Anterior cingulate cortex (tissue), 58 donors: ENCODE measurements around the gene AGK.
A peak's percentile ranks its signal among the peaks of the same experiment; 100 is the strongest.
"Not testable (repeated sequence)": the region's sequence is repeated elsewhere in the genome, so short reads cannot be mapped to it uniquely, and the experiment has no call there.

ENCODE experiments used
- DNase-seq, 58 donors: peaks; one replicate each; lab custom pipeline; 2025; lab: John Stamatoyannopoulos, UW

The AGK gene

DNA sequence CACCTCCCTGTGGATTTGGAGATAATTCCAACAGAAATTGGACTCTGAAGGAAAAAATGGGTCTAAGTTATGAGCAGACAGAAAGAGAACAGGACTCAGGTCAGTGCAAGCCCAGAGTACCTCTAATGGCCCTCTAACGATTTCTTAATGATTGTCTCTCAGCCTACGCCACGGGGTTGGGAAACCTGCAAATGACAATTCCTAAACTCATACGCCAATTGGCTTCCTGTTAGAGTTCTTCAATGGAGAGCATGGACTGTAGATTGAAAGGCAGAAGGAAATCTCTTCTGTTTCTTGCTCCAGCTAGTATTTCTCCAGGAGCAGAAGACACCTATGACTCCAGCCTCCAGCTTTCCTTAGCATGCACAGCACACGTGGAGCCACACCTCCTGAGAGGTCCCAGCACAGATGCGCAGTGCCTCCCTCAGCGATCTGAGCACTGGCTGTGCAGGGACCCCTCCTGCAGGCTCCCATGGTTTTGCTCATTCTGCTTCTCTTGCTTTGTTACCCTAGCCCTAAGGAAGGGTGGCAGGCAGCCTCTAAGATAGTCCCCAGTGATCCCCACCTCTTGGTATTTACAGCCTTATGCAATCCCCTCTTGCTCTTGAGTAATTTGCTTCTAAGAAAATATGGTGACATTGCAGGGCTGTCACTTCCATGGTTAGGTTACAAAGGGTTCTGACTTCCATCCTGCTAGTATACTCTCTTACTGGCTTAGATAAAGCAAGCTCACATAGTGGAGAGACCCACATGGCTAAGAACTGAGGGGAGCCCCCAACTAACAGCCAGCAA is 120.7 kb downstream of the AGK start:
- DNase-seq, result no peak

DNA sequence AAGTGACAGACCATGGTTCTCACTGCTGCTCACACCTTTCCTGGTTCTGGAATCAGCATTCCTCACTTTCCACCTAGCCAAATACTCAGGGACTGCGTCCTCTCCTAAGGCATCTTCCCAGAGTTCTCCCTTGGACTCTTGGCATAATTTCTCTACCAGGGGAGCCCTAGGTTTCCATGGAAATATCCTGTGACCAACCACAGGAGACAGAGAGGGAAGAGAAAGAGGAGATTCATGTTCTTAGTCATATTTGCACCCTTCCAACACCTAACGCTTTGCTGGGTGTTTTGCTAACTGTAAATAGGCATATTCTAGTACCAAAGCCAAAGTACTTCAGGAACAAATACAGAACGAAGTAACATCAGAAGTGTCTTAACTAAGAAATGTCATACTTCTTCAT is 122.1 kb downstream of the AGK start:
- DNase-seq, result peak in 2 of 58 donors; percentile 39 to 56

DNA sequence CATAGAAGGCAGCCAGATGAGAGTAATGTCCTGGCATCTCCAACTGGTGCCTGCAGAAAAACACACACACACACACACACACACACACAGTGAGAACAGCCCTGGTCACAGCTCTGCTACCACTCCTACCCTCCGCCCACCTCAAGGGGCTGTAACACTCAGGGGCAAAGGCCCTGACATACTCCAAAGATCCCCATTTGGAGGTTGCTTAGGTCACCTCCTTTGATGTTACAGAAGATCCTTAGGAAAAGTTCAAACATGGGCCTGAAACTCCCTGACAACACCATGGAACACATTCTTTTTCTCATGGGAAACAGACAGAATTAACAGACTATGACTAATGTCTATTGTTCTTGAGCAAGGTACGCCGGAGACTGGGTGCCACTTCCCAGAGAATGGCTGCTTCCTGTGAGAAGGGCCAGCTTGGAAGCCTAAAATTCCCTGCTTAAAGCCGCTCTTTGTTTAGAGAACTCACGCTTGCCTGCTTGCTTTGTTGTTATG is 123.0 kb downstream of the AGK start:
- DNase-seq, result no peak

DNA sequence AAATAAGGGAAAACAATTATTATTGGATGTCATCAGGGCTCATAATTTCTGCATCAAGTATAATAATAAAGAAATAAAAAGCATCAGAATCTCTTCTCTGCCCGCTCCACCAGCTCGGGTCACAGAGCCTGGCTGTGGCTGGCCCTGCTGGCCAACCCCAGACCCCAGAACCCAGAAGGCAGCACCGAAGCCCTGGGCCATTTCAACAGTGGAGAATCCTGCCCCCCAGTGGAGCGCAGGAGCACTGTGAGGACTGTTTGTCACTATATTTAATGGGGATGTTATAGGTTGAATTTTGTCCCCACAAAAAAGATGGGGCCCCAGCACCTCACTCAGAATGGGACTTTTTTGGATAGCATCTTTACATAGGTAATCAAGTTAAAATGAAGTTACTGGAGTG is 123.5 kb downstream of the AGK start:
- DNase-seq, result peak in 7 of 58 donors; percentile 19 to 47 (median 29)

DNA sequence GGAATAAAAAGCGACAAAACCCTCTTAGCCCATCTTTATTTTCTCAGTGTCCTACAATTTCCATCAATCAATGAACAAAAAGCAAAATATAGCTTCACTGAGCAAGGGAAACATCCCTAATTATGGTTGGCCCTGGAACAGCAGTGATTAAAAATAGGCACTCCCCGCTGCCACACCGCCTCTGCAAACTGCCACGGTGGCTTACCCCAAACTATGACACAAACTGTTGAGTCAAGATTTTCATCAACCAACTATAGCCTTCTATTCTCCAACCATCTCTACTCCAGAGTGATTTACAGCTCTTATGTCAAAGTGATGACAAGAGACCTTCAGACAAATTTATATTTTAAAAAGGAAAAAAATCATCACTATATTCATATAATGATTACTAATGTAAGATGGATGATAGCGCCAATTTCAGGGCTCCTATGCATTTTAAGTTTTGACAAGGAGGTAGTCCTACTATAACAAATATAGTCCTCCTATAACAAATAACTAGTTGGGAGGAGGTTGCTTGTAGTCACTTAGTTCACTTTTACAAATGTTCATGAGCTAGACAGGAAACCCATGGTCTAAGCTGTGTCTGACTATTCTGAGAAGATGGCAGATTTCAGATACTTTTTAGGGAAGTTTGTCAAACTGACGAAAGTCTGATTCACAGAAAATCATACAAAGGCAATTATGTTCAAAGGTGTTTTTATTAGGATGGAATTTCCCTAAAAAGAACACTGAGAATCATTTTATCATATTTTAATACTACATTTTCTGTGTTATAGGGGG is 124.4 kb downstream of the AGK start:
- peak in 2 of 58 donors; percentile 11 to 17 for DNase-seq

DNA sequence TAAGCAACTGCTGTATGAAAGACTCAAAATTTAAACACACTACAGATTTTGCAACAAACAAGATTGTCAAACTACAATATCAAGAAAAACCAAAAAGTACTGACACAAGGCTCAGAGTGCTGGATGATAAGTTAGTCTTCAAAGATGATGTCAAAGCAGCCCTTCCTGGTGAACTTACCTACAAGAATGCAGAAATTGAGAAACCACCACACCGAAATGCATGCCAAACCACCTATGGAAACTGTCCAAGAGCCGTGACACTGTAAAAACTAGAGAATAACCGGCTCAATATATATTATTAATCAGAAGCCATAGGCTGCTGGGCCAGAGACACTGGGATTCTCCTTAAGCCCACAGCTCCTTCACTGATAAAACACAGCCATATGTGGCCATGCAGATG is 125.4 kb downstream of the AGK start:
- DNase-seq, result no peak

DNA sequence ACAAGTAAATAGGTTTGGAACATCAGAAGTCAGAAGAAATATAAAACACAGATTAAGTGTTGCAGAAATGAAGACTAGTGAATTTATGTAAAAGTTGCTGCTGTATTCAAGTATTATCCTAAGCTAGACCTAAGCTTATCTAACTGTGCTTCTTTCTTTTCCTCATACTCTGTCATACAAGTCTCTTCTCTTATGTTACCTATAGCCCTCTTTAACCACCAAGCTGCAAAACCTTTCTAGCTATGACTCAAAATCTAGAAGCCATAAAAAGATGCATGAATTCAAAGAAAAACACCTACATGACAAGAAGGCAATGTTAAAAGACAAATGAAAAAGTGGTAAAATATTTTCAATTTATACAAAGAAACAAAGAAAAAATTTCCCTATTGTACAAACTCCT is 127.8 kb downstream of the AGK start:
- no peak for DNase-seq

DNA sequence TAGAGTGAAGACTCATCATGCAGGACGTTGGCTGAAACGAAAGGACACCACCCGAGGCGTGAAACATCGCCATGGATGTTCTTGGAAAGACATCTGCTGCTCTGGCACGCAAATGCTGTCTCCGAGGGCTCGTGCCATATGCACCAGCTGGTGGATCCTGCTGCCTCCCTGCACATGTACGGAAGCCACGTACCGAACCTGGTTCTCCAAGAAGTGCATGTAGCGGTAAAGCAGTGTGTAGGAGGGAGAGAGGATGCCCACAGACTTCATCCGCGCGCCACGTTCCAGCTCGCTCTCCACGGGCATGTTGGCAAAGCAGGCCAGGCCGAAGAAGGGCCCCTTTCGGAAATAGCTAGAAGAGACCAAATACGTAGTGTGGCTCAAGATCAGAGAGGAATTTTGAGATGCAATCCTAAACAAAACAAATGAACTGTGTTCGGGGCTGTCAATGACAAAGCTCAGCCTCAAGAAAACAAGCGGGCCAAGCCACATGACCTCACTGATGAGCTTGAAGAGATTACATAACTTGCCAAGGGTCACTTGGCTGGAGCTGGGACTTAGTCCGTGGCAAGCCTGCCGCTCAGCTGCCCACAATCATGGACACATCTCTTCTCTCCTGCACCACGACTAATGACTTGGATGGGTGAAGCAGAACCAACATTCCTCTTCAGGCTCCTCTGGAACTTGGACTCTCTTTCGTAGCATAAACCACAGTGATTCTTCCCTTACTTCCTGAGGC is 134.2 kb downstream of the AGK start:
- DNase-seq, result peak in 45 of 58 donors; percentile 25 to 90 (median 60)

DNA sequence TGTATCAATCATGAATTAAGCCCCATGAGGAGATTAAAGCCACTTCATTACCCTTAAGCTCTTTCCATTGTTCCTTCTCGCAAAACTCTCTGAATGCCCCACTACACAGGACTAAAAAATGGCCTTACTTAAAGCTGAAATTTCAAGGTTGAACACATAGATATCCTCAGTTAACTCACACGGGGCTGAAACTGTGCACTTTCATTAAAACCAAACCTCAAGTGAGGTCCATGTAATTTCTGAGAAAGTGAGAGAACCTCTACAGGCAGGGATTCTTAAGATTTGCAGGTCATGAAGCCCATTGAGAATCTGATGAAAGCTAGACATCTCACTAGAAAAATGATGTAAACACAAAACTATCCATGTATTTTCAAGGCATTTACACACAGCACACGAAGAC is 134.9 kb downstream of the AGK start:
- DNase-seq, result no peak

DNA sequence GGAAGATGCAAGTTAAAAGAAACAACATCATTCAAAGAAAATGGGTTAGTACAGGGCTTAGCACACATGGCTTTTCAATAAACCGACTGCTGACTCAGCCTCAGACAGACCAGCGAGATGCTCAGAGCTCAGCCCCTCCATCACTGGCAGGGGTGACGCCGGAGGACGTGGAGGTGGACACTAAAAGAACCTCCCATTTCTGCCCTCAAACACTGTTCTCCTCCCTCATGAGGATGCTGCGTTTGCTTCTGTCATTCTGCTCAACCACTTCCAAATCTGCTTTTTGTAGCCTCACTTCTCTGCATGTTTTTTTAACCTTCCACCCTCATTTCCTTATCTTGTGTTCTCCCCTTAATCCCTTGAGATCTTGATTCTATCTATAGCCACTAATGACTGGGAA is 135.5 kb downstream of the AGK start:
- DNase-seq, result no peak

DNA sequence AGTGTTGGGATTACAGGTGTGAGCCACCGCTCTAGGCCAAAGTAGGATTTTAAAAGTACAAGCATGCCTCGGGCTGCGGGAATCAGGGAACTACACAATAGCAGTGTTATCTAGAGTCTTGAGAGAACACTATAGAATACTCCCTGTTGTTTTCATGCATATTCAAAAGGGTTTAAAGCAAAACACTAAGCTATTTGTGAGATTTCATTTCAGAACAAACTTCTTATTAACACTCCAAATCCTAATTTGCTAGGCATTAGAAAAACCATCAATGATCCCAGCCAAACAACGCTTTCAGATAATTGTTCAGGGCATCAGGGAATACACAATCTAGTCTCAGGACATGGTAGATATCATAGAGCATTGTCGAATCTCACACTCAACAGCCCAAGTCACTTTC is 136.8 kb downstream of the AGK start:
- peak in 1 of 58 donors; percentile 5 for DNase-seq

DNA sequence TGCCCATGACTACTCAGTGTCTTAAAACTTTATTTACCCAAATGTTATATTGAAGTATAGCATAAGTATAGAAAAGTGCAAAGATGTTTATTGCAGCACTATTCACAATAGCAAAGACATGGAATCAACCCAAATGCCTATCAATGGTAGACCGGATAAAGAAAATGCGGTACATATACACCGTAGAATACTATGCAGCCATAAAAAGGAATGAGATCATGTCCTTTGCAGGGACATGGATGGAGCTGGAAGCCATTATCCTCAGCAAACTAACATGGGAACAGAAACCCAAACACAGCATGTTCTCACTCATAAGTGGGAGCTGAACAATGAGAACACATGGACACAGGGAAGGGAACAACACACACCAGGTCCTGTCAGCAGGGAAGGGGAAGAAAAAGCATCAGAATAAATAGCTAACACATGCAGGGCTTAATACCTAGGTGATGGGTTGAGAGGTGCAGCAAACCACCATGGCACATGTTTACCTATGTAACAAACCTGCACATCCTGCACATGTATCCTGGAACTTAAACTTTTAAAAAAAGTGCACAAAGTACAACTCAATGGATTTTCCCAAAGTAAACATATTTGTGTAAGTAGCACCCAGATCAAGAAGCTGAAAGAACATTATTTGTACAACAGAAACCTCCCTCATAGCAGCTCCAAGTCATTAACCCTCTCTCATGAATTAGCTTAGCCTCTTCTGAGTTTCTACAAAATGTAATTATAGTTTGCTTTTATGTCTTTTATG is 138.0 kb downstream of the AGK start:
- DNase-seq, result not testable (repeated sequence)

DNA sequence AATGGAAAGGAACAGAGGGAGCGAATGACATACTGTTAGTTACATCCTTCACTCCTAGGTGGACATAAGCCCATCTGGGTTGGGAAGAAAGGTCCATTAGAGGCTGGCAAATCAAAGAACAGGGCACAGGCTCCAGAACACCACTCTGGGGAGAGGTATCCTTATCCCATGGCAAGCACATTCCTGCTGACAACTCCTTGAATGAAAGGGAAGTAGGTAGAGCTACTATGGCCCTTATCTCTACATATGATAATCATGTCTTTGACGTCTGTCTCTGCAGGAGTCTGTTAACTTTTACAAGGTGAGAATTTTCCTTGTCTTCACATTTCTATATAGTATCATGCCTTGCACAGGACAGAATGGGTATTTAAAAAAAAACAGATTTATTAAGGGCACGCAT is 140.3 kb downstream of the AGK start:
- DNase-seq, result no peak

DNA sequence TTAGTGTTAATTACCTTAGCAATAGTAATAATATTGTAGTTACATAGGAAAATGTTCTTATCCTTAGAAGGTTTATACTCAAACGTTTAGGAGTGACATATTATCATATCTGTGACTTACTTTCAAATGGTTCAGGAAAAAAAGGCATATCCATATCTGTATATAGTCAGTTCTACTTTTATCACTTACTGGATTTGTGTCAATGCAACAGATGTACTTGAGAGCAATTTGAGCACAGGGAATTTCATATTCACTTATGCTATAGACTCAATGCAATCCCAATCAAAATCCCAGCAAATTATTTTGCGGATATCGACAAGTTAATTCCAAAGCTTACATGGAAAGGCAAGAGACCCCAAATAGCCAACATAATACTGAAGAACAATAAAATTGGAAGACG is 140.8 kb downstream of the AGK start:
- DNase-seq, result no peak

DNA sequence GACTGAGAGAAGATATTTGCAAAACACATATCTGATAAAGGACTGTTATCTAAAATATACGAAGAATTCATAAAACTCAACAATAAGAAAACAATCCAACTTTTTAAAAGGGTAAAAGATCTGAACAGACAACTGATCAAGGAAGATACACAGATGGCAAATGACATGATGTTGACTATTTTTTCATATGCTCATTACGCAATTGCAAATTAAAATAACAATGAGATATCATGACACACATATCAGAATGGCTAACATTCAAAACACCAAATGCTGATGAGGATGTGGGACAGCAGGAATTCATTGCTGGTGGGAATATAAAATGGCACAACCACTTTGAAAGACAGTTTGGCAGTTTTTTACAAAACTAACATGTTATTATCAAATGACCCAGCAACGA is 141.9 kb downstream of the AGK start:
- no peak for DNase-seq

DNA sequence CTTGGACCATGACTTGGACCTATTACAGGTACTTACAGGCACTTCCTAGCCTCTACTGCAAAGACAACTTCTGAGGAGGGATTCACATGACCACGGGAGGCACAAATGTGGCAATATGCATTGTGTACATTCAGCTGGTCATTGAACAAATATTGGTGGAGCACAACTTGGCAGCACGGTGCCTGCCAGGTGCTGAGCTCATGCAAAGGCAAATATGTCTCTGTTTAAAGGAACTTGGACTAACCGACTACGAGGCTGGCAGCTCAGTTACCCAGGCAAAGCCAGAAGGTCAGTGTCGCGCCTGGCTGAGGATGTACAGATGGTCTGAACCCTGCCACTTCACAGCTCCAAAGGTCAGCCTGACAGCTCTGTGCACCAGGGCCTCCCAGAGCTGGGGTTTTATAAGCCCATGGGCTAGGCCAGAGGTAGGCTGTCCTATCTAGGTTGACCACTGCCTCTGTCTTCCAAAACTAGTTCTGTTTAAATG is 144.6 kb downstream of the AGK start:
- no peak for DNase-seq

DNA sequence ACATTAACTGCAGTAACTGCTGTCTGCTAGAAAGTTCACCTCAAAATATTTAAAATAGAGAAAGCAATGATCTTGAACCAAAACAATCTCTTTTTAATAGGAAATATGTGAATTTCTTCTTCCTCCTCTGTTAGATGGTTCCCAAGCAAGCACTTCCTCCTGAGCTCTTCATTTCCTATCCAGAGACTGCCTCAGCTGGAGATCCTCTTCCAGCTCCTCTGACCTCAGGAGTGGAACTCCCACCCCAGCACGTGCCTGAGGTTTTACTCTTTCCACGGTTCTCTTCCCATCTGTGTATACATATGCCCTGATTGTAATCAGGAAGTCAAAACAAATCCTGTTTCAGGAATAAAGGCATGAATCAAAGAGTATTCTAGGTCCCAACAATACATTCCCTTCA is 145.1 kb downstream of the AGK start:
- DNase-seq, result no peak

DNA sequence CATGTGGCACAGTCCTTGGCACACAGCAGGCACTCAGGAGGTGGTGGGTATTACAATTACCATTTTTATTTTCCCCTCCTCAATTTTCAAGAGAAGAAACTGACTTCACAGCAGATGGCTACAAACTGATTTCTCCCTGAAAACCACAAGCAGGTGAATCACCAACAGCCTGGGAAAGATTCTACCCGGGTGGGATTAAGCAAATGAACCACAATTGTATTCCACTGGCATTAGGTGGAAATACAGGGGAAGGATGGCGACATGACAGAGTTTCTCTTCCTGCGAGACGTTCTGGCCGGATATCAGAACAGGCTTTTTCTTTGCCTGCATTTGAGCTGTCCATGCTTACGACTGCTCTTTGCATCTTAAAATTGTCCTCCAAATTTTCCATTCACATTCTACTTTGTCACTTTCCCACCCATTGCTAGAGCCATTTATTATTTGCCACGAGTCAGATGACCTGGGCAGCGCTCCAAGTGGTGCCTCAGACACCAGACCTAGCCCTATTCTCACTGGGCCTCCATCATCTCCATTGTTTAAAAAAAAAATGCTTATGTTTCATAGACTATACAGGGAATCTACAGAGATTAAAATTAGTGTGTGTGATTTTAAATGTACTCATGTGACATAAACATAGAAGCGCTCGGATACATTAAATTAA is 146.1 kb downstream of the AGK start:
- peak in 28 of 58 donors; percentile 21 to 88 (median 43) for DNase-seq

DNA sequence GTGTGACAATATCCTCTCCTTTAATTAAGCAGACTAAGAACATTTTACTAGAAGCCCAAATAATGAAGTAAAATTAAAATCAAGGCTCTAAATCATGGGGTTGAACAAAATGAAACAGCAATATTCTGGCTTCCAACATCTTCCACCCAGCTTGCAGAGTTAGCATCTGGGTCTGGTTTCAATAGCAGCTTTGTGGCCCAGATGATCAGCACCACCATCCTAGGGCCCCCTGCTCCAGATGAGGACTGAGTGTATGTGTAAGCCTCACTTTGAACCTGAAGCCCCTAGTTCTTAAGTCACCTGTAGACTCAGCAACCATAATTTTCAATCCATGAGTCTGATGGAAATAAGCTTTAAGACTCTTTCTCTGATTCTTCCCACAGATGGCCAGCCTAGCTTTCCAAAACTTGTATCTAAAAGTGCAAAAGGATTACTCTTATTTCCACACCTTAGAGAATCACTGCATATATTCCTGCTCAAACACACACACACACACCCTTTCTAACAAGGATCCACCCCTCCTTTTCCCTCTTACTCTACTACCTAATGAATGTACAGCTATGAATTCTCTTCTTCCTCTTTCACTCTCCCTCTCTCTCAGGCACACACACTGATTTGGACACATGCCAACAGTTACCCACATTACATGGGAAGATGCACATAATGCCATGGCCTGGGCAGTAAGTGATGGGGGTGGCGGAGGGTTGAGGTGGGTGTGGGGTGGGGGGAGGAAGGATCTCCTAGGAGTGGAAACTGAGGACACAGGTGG is 147.2 kb downstream of the AGK start:
- DNase-seq, result peak in 2 of 58 donors; percentile 33
